CD14-positive monocyte (primary cell): Measurements from ENCODE around the gene GPC6. TPM values are rescaled to one million over a fixed set of nuclear protein-coding genes. Genes with fewer than 3 reads are reported as not detected.

Experiments used
- DNase-seq, 3 donors: peaks; one replicate each; pipeline ENCODE4 v3.0.0-alpha.2; 2011 to 2022
- H2AFZ ChIP-seq: 2 replicates; pipeline ENCODE4 v1.6.0; 2012; ENCODE audit warnings: mild to moderate bottlenecking, low read depth, low read length, inconsistent platforms; ENCODE audit not compliant: insufficient read depth, poor library complexity, severe bottlenecking
- H3K27ac ChIP-seq, 2 donors: 1 replicate in 1 of 2; 2 replicates in 1 of 2; pipeline ENCODE4 v1.5.1; 2012 to 2013; ENCODE audit warnings: low read length in 2 of 2, control low read depth in 1 of 2, inconsistent platforms in 1 of 2, low read depth in 1 of 2, mild to moderate bottlenecking in 1 of 2
- H3K27me3 ChIP-seq, 2 donors: one replicate each; pipeline versions ENCODE4 v1.6.0 to v1.6.1; 2011 to 2013; ENCODE audit warnings: low read length in 2 of 2; ENCODE audit not compliant: control insufficient read depth in 2 of 2, insufficient read depth in 2 of 2
- H3K36me3 ChIP-seq, 2 donors: replicated peaks in 1 of 2; 1 replicate in 1 of 2; 2 replicates in 1 of 2; pipeline versions ENCODE4 v1.5.1 to v1.6.1; 2012 to 2013; ENCODE audit warnings: low read length in 2 of 2, control low read depth in 1 of 2, inconsistent platforms in 1 of 2, mild to moderate bottlenecking in 1 of 2; ENCODE audit not compliant: insufficient read depth in 2 of 2, control insufficient read depth in 1 of 2
- H3K4me1 ChIP-seq, 2 donors: 1 replicate in 1 of 2; 2 replicates in 1 of 2; pipeline versions ENCODE4 v1.5.1 to v1.6.1; 2012 to 2013; ENCODE audit warnings: low read length in 2 of 2, control low read depth in 1 of 2, inconsistent platforms in 1 of 2, mild to moderate bottlenecking in 1 of 2, moderate library complexity in 1 of 2; ENCODE audit not compliant: insufficient read depth in 2 of 2, control insufficient read depth in 1 of 2
- H3K4me2 ChIP-seq: replicated peaks from 2 replicates; pipeline ENCODE3; 2012; ENCODE audit warnings: low read length, moderate library complexity, mild to moderate bottlenecking; ENCODE audit not compliant: poor library complexity, severe bottlenecking; ENCODE audit errors: extremely low read depth
- H3K4me3 ChIP-seq, 3 experiments: fragments of 200-600 bp in 1 of 3; sonication (generic) in 1 of 3; replicated peaks in 1 of 3; 1 replicate in 2 of 3; 2 replicates in 1 of 3; pipeline ENCODE4 v1.5.1; 2011 to 2013; ENCODE audit warnings: low read length in 3 of 3, mild to moderate bottlenecking in 3 of 3, control low read depth in 2 of 3, low read depth in 2 of 3, inconsistent platforms in 1 of 3, moderate library complexity in 1 of 3
- H3K79me2 ChIP-seq: 2 replicates; pipeline ENCODE4 v1.6.0; 2012; ENCODE audit warnings: mild to moderate bottlenecking, control low read depth, inconsistent platforms, low read length, moderate library complexity; ENCODE audit not compliant: insufficient read depth
- H3K9ac ChIP-seq: 2 replicates; pipeline ENCODE4 v1.6.0; 2017; ENCODE audit warnings: low read length, mild to moderate bottlenecking; ENCODE audit not compliant: insufficient read depth, poor library complexity, severe bottlenecking
- H3K9me3 ChIP-seq, 2 donors: replicated peaks in 1 of 2; 1 replicate in 1 of 2; 2 replicates in 1 of 2; pipeline versions ENCODE4 v1.5.1 to v1.6.1; 2012 to 2013; ENCODE audit warnings: low read length in 2 of 2, control low read depth in 1 of 2; ENCODE audit not compliant: control insufficient read depth in 1 of 2, insufficient read depth in 1 of 2
- H4K20me1 ChIP-seq: 2 replicates; pipeline ENCODE4 v1.6.0; 2012; ENCODE audit warnings: mild to moderate bottlenecking, low read length, control low read depth, moderate library complexity; ENCODE audit not compliant: insufficient read depth
- H3K27ac Mint-ChIP-seq, 7 donors: one replicate each; pipeline ENCODE4 v1.8.0; 2020; ENCODE audit warnings: mild to moderate bottlenecking in 7 of 7, mixed read lengths in 7 of 7, moderate library complexity in 6 of 7, inconsistent platforms in 2 of 7
- H3K27me3 Mint-ChIP-seq, 3 donors: one replicate each; pipeline ENCODE4 v1.8.0; 2021 to 2022; ENCODE audit warnings: low read depth in 3 of 3, mild to moderate bottlenecking in 3 of 3, mixed read lengths in 3 of 3, moderate library complexity in 3 of 3, inconsistent platforms in 1 of 3
- H3K36me3 Mint-ChIP-seq, 2 donors: one replicate each; pipeline ENCODE4 v1.8.0; 2020; ENCODE audit warnings: mixed read lengths in 2 of 2, inconsistent platforms in 1 of 2, mild to moderate bottlenecking in 1 of 2
- H3K4me1 Mint-ChIP-seq: one replicate; pipeline ENCODE4 v1.8.0; 2020; ENCODE audit warnings: mild to moderate bottlenecking, mixed read lengths
- H3K4me3 Mint-ChIP-seq, 2 donors: one replicate each; pipeline ENCODE4 v1.8.0; 2020; ENCODE audit warnings: mild to moderate bottlenecking in 2 of 2, mixed read lengths in 2 of 2, moderate library complexity in 1 of 2
- H3K9me3 Mint-ChIP-seq, 7 donors: one replicate each; pipeline ENCODE4 v1.8.0; 2020 to 2022; ENCODE audit warnings: mixed read lengths in 7 of 7, mild to moderate bottlenecking in 6 of 7, moderate library complexity in 6 of 7, inconsistent platforms in 2 of 7
- CTCF ChIP-seq: fragments of 200-600 bp; IDR thresholded peaks from one replicate; pipeline ENCODE4 v1.8.0; 2022; ENCODE audit warnings: antibody characterized with exemption, mild to moderate bottlenecking
- WGBS: methylation state at CpG from one replicate; pipeline ENCODE4 v1.1.5; 2013; ENCODE audit warnings: missing lambda C conversion rate; ENCODE audit not compliant: insufficient coverage; 5-methylcytosine and 5-hydroxymethylcytosine counted together
- intact Hi-C, 2 donors: fragments of 100-400 bp; cut with micrococcal nuclease; formaldehyde crosslinking; loops; one replicate each; pipeline versions ENCODE4 v1.15.0 to v1.15.1; 2023
- polyA plus RNA-seq, 3 donors: library from polyadenylated mRNA; depleted of rRNA in 1 of 3; unstranded in 2 of 3; stranded (reverse) in 1 of 3; fragments of 300-500 nt in 2 of 3; fragments of >200 nt in 1 of 3; fragmentation: Illumina TruSeq in 2 of 3; gene quantifications; 1 replicate in 2 of 3; 2 replicates in 1 of 3; pipeline ENCODE4 v1.2.3, GENCODE V29; 2012 to 2021

The GPC6 gene
- polyA plus RNA-seq, 3 donors: not detected

GRCh38 chr13:94352057-94352456 lies 1125.5 kb downstream of the GPC6 start:
- H3K27me3 ChIP-seq: no peaks in the 10 kb centered on the region
- DNase-seq: no peak
- no peak overlapping the region for H3K4me3 ChIP-seq
- H3K27ac Mint-ChIP-seq: no peak overlapping the region
- H3K27ac ChIP-seq: no peak overlapping the region
- H3K9ac ChIP-seq: no peak overlapping the region
- no peaks in the 10 kb centered on the region for H3K36me3 ChIP-seq
- H3K4me3 Mint-ChIP-seq: no peak overlapping the region
- TF ChIP-seq CTCF: no peak
- H3K36me3 Mint-ChIP-seq: no peaks in the 10 kb centered on the region
- peaks cover 3% of the 10 kb centered on the region for H3K4me1 Mint-ChIP-seq
- no peak overlapping the region for H2AFZ ChIP-seq
- H3K9me3 Mint-ChIP-seq: no peaks in the 10 kb centered on the region
- intact Hi-C loops: no loop called here
- H3K4me2 ChIP-seq: no peak overlapping the region
- H3K79me2 ChIP-seq: no peaks in the 10 kb centered on the region
- peaks cover 0 to 6% (median 2%) of the 10 kb centered on the region in 3 donors for H3K27me3 Mint-ChIP-seq
- H3K9me3 ChIP-seq: no peaks in the 10 kb centered on the region
- peaks cover 0 to 4% of the 10 kb centered on the region in 2 donors for H3K4me1 ChIP-seq
- WGBS: no CpG with 5 or more reads among the region's 3 CpGs
- H4K20me1 ChIP-seq: no peaks in the 10 kb centered on the region

- H3K4me1 Mint-ChIP-seq: peaks cover 3% of the 10 kb centered on the region
- peaks cover 0 to 4% (median 0%) of the 10 kb centered on the region in 7 donors for H3K9me3 Mint-ChIP-seq
- H3K27me3 Mint-ChIP-seq: peaks cover 0 to 6% (median 2%) of the 10 kb centered on the region in 3 donors
- Histone ChIP-seq H3K4me2 (no peak overlapping the region), H3K4me3 (no peak overlapping the region), H4K20me1 (no peaks in the 10 kb centered on the region), H3K36me3 (no peaks in the 10 kb centered on the region), H2AFZ (no peak overlapping the region), H3K4me1 (peaks cover 0 to 4% of the 10 kb centered on the region in 2 donors), H3K79me2 (no peaks in the 10 kb centered on the region), H3K27me3 (no peaks in the 10 kb centered on the region), H3K9ac (no peak overlapping the region), H3K27ac (no peak overlapping the region), H3K9me3 (no peaks in the 10 kb centered on the region)
- no peak overlapping the region for H3K4me3 Mint-ChIP-seq
- no CpG with 5 or more reads among the region's 8 CpGs for WGBS
- no peak overlapping the region for H3K27ac Mint-ChIP-seq
- intact Hi-C loops: no loop called here
- TF ChIP-seq CTCF: no peak
- DNase-seq: no peak
- no peaks in the 10 kb centered on the region for H3K36me3 Mint-ChIP-seq
Measured at GRCh38 chr13:94353167-94353710, 1126.6 kb downstream of the GPC6 start.
